NCI-H524 (cell line): ENCODE measurements around the gene TMEM208.

Source experiments
- DNase-seq, 2 experiments: peaks; one replicate each; lab custom pipeline; 2025; lab: John Stamatoyannopoulos, UW

Gene TMEM208

DNA sequence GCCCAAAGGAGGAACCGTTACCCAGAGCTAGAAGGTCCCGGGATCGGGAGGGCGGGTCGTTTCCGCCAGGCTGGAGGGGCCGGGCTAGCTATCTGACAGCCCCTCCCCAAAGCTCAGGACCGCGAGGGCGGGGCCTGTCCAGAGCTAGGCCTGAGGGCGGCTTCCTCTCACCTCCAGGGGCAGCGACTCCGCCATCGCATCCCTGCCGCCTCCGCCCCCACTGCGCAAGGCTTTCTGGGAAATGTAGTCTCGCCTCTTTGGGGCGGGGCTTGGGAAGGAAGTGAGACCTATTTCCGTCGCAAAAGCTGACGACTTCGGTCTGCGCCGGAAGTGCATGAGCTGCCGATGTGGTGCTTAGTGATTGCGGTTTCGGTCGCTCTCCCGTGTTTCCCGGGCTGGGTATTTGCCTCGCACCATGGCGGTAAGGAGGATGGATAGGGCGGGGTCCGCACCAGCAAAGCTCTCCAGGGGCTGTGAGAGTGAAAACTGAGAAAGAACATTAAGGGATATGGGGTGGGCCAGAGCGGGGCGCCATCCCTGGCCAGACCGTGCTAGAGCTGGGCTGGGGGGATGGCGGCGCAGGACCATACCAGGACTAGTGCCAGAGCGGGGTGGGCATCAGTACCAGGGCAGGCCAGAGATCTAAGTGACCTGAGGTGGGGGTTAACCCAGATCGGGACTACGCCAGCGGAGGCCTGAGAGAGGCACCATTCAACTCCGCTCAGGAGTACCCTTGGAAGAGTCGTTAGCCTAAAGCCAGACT lies at the start of gene TMEM208:
TSS of gene TMEM208 (plus strand) at position 327 of the 763 bp plus-strand sequence. CDS start at position 416, 89 bp downstream.
- peak; percentile 99 for DNase-seq

DNA sequence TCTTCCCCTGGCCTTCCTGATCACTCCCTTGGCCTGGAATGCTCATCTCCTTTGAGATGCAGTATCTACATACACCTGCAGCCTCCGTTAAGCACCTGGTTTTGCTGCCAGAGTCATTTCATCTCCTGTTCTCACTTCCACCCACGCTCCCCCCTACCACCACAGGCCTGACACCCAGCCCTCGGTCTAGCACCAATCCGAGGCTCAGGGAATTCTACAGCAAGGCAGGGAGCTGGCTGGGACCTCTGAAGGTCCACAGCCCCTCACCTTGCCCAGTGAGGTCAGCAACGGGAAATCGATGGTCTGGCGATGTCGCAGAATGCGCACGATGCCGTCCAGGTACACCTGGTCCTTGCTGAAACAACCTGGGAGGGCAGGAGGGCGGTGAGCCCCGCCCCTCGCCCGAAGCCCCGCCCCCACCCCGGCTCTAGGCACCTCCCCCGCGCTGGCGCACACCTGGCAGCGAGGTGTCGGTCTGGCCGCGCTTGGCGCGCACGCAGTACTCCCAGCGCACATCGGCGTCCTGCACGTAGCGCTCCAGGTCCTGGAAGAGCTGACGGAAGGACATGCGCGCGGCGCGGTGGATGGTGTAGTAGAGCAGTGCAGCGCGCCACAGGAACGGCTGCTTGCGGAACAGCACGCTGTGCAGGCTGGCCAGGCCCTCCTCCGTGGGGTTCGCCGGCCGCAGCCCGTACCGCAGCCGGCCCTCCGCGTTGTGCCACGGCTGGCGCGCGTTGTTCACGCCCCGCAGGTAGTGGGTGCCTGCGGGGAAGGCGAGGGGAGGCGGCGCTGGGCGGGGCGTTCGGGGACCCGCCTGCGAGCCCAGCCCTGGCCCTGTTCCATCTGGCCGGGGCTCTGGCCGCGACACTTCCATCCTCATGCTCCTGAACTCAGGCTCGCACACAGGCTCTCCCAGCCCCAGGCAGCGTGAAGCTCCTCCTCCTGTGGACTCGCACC lies 48.9 kb upstream of the TMEM208 start:
- no peak for DNase-seq

DNA sequence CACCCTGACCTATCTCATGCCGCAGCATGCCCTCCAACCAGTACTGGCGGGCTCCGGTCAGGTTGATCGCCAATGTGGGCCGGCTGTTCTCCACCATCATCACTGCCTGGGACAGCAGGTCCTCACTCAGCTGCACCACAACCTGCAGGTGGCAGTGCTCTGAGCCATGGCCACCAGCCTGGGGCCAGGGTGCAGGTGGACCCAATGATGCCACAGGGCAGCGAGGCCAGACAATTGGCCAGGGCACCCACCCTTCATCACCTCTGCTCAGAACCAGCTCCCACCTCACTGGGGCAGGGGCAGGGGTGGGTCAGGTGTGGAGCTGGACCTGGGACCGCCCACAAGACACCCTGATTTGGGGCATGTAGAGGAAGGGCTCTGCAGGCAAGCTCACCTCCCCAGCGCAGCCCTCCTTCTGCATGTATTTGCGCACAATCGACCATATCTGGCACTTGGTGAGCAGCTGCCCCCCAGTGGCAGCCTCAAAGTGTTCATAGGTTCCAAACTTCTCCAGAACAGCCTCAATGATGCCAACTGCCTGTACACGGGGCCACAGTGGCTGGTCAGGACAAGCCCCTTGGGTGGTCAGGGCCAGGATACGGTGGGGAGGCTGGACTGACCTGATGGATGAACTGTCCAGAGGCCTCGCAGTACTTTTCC lies 47.4 kb upstream of the TMEM208 start:
- peak; percentile 16 to 32 for DNase-seq

DNA sequence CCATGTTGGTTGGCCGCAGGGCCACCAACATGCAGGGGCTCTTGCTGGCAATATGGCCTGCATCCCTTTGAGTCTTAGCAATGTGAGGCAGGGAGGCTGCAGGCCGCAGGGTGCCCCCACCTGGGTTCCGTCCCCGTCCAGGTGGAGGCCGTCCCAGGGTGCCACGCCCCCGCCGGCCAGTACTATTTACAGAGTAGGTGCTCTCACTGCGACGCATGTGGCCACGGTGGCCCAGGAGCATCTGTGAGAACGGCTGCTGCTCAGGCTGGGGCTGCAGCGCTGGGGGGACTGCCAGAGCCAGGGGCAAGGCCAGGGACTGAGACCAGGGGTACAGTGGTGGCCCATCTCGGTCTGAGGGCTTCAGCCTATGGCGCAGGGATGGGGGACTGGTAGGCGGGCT lies 46.8 kb upstream of the TMEM208 start:
- no peak for DNase-seq

DNA sequence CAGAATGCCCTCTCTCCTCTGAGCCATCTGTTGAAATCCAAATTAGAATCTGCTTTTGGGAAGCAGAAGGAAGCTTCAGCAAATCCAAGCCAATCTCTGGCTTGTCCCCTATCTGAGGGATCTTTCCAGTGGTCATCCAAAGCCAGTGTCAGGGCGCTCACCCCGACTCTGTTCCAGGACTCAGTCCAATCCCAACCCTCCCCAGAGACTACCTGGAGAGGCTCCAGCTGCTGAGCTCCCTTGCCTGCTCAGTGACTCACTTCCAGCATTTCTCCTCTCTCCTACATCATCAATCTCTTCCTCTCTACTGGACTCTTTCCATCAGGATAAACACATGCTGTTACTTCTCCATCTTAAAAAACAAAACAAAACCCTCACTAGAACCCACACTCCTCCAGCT lies 45.6 kb upstream of the TMEM208 start:
- no peak for DNase-seq

DNA sequence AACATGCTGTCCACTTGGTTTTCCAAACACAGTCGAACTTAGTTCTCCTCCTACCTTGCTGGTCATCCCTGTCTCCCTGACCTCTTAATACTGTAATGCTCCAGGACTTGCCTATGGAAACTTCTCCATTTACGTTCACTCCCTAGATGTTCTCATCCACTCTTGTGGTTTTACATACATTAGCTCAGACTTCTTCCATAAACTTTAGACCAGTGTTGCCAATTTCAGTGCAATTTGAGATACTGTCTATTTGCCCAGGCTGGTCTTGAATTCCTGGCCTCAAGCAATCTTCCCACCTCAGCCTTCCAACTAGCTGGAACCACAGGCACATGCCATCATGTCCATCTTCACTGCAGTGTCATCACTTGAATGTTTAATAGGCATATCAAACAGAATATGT lies 44.6 kb upstream of the TMEM208 start:
- DNase-seq = no peak

DNA sequence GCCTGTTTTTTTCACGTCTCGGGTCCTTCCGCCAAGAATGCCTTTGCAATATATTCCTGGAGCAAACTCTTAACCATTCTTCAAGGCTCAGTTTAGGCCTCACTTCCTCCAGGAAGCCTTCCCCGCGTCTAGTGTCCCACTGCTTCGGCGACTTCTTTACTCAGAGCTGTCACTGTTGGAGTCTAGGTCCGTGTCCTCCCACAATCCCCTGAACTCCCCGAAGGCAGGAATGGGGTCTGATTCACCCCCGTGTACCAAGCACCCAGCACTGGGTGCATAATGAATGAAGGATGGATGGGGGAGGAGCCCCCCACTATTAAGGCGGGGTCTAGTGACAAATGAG lies 43.7 kb upstream of the TMEM208 start:
- no peak for DNase-seq

DNA sequence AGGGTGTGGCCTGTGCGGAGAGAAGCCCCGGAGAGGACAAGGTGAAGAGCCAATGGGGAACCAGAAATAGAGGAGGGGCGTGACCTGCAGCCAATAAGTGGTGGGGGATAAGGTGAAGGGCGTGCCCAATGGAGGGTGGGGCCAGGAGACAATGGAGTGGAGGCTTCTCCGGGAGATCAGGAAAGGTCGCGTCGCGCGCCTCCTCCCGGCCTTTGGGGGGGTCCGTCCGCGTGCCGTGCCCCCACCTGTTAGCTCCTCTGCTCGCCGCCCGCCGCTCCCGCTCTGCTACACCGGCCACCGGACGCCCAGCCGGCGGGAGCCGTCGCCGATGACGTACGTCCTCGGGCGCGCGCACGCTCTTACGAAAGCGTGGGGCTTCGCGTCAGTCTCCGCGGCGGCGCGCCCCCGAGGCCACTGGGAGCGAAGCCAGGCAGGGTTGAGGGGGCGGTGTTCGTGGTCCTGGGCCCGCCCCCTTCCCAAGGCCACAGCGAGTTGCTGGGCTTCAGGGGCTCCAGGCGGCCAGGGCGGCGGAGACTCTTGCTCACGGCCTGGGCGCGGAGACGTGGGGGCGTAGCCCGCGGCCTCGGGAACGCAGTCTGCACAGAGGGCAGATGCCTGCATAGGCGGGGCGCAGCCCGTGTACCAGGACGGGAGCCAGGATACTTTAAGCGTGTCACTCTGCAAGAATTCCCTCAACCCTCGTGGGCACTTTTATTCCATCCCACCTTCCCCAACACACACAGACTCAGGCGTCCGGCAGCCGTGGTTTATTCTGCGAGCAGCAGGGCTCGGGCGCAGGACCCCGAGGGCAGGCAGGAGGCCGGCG lies 43.1 kb upstream of the TMEM208 start, which contains the start of gene MATCAP1:
TSS of gene MATCAP1 (minus strand) at position 337 of the 826 bp plus-strand sequence. CDS start 3,353 bp downstream, outside the sequence.
- peak; percentile 99 for DNase-seq

DNA sequence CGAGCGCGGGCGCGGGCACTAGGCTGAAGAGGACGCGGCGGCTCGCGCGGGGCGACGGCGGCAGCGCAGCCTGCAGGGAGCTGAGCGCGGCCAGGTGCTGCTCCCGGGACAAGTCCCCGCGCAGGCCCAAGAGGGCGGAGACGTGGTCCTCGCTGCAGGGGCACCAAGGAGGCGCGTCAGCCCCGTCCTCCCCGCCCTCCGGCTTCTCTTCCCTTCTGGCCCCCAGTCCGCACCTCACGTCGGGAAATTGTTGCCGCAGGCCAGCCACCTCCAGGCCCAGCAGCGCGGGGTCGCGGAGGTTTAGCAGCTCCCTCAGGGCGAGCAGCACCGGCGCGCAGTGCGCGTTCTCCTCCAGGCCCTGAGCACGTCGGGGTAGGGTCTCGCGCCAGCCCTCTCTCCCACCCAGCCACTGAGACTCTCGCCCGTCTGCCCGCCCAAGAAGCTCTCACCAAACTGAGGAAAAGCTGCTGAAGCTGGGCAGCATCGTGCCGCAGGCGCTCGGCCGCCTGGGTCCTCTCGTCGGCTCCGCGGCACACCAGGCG lies 42.4 kb upstream of the TMEM208 start:
- DNase-seq = peak; percentile 33 to 75

DNA sequence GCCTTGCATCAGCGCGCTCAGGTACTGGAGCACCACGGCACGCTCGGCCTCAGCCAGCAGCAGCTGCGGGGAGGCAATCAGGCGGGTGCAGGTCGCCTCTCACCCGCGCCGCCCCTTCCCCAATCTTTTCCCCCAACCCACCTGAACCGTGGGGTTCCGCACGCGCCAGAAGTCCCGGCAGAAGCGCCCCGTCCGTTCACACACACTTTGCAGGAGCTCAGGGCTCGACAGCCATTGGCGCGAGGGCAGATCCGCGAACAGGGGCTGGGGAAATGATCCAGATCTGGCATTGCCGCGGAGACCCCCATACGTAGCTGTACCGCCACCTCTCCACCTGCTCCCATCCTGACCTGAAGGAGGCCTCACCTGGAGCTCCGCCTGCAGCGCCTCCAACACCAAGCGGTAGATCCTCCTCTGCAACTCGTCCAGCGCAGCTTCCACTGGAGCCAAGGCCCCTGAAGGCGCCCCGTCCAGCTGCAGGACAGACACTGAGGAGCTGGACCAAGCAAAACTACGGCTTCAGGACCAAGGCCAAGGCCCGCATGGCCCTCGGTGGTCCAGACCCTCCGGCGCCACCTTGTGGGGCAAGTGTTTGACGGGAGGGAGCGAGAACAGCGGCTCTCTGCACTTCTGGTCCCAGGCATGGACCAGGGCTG lies 41.8 kb upstream of the TMEM208 start:
- DNase-seq = peak; percentile 64 to 80

DNA sequence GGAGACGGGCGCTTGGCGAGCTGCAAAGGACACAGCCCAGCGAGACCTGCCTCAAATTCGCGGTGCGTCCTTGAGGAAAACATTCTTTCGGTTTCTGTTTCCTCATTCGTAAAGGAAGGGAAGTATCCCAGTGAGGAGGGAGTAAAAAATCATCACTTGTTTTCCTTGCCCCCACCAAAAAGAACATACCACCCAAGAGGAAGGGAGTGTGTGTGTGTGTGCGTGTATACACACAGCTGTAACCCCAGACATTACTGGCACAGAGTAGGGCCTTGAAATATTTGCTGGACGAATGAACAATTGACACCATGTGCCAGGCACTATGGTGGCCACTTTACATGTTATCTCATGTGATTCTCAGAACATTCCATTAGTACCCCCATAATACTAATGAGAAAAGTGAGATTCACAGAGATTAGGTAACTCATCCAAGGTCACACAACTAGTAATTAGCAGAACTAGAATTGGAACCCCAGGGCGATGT lies 41.2 kb upstream of the TMEM208 start:
- DNase-seq = no peak

DNA sequence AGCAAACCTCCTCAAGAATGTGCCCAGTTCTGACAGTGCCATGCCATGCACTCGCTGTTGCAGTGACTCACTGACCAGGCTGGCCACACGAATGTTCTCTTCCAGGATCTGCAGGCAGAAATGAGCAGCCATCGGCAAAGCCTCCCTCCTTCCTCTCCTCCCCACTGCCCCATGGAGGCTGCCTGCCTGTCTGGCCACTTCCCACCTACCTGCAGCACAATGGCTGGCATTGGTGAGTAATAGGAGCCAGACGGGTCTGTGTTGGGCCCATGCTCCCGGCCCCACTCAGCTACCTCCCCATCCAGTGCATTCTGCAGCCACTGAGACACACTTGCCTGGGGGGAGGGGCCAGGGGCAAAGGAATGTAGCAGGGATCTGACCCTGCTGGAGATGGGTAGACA lies 40.4 kb upstream of the TMEM208 start:
- DNase-seq = no peak

DNA sequence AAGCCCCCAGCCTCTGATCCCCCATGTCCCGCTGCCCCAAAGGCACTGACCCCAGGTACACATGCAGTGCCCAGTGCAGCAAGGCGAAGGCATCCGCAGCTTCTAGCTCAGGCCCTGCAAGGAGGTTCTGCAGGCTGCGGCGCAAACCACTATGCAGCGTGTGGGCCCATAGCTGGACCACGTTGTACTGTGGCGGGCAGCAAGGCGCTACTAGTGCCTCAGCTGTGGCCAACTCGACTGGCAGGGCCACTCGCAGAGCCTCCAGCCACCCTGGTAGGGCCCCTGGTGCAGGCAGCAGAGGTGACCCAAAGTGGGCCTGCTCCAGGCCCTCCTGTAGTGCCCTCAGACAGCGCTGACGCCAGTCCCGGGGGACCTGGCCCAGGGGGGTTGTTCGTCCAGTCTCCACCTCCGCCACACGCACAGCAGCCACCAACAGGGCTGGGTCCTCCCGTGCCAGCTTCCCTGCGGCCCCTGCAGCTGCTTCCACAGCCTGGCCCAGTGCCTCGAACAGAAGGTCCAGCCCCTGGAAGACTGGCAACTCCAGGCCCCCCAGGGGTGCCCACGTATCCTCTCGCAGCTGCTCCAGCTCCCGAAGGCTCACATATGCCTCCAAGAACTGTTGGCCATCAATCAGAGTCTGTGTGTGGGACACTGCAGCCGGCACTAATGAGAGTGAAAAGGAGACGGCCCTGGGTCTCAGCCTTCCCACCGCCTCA lies 39.6 kb upstream of the TMEM208 start:
- no peak for DNase-seq

DNA sequence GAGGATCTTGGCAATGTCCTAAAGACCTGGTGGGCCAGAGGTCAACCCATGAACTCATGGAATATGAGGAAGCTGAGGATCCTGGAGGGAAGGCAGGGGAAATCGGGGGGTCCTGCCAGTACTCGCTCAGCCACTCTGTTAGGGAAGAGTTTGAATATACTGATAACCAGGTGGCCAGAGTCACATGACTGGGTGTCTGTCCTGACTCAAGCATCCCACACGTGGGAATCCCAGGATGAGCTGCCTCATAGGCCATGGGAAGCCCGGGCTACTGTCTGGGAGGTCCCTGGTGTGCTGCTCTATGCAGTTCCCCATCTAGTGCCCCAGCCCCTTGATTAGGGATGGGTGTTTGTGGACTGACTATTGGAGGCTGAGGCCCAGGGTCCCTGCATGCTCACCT lies 38.6 kb upstream of the TMEM208 start:
- no peak for DNase-seq

DNA sequence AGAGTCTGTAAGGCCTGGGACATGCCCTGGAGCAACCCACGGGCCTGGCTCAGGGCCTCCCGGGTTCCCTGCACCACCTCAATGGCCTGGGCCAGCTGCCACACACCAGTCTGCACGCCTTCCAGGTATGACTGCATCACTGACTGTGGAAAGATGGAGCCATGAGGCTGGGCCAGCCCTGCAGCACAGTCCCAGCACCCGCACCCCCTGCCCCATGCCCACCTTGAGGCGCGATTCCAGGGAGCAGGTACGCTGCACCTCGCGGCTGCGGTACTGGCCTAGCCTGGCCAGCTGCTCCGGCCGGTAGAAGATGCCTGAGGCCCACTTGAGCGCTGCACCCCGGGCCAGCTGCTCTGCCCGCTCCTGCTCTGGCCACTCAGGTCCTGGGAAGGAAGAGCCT lies 38.1 kb upstream of the TMEM208 start:
- DNase-seq = no peak

DNA sequence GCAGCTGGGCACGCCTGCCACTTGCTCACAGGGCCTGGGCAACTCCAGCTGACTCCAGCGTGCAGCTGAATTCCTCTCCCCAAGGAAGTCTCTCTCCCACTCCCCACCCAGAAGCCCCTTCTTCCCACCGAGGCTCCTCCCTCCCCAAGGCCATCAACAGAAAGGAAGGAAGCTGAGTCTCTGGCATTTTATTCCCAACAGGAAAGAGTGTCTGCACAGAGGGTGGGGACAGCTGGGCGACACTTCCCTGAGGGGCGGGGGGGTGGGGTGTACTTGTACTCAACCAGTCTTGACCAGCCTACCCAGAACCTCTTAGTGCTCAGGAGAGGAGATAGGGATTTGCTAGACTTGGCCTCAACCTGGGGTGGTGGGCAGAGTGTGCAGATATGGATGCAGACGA lies 36.9 kb upstream of the TMEM208 start, which contains the start of gene EXOC3L1:
TSS of gene EXOC3L1 (minus strand) at position 96 of the 400 bp plus-strand sequence. CDS start 460 bp downstream, outside the sequence.
- no peak for DNase-seq

DNA sequence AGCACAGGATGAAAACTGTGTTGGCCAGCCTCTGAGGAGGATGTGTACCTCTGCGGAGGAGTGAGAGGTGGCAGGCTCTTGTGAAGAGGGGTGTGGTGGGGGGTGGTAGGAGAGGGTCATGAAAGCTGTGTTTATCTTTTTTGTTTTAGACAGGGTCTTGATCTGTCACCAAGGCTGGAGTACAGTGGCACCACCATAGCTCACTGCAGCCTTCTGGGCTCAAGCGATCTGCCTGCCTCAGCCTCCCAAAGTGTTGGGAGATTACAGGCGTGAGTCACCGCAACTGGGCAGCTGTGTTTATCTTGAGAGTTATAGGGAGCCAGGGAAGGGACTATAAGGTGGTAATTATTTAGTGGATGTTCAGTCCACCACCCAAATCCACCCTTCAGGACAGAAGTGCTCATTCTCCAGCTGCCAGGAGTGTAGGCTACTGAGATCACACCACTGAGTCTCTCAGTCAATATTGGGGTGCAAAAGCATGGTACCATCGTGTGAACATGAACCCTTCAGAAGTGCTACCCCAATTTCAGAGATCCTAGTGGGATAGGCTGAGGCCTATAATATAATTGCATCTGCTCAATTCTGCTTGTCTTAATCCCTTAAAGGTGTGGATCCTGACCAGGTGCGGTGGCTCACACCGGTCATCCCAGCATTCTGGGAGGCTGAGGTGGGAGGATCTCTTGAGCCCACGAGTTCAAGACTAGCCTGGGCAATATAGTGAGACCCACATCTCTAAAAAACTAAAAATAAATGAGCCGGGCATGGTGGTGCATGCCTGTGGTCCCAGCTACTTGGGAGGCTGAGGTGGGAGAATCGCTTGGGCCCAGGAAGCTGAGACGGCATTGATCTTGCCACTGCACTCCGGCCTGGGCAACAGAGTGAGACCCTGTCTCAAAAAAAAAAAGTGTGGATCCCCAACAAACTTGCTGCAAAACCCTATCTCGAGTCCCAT lies 36.2 kb upstream of the TMEM208 start:
- DNase-seq = no peak

DNA sequence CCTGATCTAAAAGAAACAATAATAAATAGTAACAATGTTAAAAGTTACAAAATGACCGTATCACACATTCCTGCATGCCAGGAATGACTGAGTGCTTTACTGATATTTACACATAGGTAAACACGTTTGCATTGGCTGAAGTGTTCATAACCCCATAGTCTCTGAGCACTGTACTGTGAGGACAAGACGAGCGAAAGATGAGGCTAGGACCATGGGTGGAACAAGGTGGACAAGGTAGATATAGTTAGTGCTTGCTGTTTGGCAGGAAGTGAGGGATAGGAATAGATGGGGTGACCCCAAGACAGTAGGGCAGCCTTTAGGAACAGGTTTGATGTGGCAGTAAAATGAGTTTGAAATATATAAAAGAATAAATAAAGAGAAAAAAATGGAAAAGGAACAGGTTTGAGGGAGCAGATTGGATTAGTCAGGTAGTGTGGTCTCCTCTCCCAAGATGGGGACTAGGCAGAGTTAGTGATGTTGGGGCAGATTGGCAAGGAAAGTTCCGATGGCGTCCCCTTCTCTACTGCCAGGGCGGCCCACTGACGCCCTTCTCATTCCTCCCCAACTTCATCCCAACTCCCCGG lies 35.4 kb upstream of the TMEM208 start:
- no peak for DNase-seq
